HG03064 (cell line): Measurements from ENCODE around the gene B3GAT2.
A peak's percentile ranks its signal among the peaks of the same experiment; 100 is the strongest.
"Not testable (repeated sequence)": the region's sequence is repeated elsewhere in the genome, so short reads cannot be mapped to it uniquely, and the experiment has no call there.

Source experiments
- ATAC-seq: cut with Tn5 transposase; IDR thresholded peaks from one replicate; pipeline ENCODE4 v1.9.1; 2021; ENCODE audit warnings: low read depth; ENCODE audit not compliant: unreplicated experiment

Gene B3GAT2, protein sequence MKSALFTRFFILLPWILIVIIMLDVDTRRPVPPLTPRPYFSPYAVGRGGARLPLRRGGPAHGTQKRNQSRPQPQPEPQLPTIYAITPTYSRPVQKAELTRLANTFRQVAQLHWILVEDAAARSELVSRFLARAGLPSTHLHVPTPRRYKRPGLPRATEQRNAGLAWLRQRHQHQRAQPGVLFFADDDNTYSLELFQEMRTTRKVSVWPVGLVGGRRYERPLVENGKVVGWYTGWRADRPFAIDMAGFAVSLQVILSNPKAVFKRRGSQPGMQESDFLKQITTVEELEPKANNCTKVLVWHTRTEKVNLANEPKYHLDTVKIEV

DNA sequence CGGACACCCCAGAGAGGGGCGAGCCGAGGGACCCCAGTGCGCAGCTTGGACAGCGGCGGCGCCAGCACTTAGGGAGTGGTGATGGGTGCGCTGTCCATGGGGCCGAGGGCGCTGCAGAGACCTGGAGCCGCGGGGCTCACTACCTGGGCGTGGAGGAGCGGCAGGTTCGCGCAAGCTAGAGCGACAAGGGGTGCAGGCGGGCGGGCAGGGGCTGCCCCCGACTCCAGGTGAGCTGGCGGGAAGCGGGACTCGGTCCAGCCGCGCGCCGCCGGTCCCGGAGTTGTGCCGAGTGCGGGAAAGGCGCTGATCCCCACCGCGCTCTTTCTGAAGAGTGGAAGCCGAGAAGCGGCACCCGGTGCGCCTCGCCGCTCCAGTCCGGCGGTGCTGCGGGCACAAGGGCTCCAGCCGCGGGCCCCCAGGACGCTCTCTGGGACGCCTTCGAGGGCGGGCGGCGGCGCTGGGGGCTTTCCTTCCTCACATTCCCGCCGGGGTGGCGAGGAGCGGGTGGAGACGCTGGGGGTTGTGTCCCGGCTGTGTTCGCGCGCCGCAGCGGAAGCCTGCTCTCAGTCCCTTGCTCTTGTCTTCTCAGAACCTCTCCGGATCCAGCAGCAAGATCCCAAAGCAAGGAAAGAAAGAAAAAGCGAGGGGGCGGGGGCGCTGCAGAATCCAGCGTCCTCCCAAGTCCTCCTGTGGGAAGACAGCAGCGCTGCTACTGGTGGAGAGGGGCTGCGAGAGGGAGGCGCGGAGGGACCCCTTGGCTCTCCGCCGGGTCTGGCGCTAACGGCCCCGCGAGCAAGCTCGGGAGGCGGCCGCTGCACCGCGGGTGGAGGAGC is at the start of gene B3GAT2:
B3GAT2 (minus strand) TSS at position 610 of the 833 bp plus-strand sequence. CDS start 631 bp downstream, outside the sequence.
- ATAC-seq = no peak

DNA sequence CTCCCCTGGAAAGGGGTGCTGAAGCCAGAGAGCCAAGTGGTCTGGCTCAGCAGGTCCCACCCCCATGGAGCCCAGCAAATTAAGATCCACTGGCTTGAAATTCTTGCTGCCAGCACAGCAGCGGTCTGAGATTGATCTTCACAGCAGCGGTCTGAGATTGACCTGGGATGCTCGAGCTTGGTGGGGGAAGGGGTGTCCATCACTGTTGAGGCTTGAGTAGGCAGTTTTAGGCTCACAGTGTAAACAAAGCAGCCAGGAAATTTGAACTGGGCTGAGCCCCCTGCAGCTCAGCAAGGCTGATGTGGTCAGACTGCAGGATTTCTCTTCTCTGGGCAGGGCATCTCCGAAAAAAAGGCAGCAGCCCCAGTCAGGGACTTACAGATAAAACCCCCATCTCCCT is 41.3 kb upstream of the B3GAT2 start:
- ATAC-seq = no peak

DNA sequence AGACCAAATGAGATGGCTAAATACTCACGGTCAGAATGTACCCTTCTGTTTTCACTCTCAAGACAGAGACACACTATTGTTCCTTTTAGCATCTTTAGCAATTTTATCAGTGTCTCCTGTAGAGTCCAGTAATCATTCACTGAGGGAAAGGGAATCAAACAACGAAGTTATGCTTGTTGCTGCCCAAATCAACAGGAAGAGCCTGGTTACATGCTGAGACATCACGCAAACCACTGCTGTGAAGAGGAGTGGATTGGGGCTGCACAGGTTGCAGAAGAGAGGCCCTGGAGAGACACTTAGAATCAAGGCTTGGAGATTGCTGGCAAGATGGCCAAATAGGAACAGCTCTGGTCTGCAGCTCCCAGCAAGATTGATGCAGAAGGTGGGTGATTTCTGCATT is 40.5 kb upstream of the B3GAT2 start:
- ATAC-seq = no peak

DNA sequence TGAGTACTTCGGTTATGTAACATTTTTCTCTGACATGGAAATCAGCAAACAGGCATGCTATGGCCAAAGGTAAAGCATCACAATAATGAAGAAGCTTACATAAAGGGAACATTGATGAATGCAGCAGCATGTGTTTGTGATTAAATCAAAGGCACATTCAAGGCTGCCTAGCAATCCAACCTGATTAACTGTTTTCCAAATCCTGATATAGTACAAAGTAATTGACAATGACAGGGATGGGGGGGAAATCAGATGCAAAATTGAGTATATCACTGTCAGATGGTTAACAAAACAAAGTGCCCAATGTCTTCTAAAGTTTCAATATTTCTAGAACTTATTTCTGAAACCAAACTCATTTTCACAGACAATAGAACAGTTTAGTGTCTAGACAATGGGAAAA is 39.2 kb upstream of the B3GAT2 start:
- no peak for ATAC-seq

DNA sequence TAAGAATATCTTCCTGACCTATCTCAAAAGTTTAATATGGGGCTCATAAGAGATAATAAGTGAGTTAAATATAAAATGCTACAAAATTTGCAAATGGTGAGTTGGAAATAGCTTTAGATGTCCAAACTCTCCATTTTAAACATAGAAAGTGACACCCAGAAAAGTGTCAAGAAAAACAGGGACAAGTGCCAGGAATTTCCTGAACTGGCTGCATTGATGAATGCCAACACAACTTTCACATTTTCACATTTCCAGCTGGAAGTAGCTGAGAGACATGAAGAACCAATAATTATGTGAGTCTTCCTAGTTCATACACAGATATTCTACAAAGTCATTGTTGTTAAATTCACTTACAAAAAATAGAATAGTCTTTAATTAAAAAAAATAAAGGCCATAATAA is 38.6 kb upstream of the B3GAT2 start:
- ATAC-seq = no peak

DNA sequence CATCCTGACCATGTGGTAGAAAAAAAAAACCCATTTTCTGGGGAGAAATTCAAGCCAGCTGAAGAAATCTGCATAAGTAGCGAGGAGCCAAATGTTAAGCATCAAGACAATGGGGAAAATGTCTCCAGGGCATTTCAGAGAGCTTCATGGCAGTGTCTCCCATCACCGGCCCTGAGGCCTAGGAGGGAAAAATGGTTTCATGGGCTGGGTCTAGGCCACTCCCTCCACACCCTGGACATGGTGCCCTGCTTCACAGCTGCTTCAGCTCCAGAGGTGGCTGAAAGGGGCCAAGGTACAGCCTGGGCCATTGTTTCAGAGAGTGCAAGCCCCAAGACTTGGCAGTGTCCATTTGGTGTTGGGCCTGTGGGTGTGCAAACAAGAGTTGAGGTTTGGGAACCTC is 34.4 kb upstream of the B3GAT2 start:
- no peak for ATAC-seq

DNA sequence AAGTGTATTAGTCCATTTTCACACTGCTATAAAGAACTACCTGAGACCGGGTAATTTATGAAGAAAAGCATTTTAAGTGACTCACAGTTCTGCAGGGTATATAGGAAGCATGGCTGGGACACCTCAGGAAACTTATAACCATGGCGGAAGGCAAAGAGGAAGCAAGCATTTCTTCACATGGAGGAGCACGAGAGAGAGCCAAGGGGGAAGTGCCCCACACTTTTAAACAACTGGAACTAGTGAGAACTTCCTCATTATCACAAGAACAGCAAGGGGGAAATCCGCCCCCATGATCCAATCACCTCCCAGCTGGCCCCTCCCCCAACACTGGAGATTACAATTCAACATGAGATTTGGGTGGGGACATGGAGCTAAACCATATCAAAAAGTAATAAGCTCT is 28.3 kb upstream of the B3GAT2 start:
- ATAC-seq = no peak

DNA sequence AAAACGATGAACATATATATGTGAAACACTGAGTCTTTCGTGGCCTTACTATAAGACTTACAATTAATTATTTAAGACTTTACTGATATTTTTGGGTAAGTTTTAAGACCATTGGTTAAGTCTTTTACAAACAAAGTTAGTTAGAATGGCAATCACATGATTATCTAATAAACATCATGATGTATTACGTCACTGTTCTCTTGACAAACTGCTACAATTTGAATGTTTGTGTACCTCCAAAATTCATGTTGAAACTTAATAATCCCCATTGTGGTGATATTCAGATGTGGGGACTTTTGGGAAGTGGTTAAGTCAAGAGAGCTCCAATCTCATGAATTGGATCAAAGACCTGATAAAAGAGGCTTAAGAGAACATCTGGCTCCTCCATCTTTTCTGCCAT is 25.9 kb upstream of the B3GAT2 start:
- ATAC-seq = no peak

DNA sequence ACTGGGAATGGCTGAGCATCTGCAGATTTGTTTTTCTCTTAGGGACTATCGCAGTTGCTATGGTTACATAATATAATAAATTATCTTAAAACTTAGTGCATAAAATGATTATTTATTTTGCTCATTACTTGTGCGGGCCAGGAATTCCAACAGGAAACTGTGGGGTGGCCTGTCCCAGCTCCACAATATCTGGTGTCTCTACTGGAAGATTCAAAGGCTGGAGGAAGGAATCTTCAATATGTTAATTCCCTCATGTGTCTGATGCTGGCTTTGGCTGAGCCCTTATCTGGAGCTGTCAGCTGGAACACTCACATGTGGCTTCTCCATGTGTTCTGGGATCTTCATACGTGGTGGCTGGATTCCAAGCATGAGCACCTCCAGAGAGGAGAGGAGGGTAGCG is 23.9 kb upstream of the B3GAT2 start:
- ATAC-seq = no peak

DNA sequence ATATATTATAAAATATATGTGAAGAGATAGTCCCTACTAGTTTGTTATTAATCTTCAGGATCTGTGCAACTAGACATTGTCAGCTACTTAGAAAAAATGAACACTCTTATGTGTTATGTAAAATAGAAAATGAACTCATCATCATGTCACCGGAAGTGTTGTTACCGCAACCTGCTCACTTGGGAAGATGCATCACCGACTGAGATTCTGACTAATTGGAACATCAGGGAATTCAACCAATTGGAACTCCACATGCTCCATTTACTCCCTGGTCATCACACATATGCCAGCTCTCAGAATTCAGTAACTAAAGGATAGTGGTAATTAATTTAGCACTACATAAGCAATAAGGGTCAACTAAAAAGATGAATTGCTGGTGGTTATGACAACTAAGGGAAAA is 16.7 kb upstream of the B3GAT2 start:
- ATAC-seq = no peak

DNA sequence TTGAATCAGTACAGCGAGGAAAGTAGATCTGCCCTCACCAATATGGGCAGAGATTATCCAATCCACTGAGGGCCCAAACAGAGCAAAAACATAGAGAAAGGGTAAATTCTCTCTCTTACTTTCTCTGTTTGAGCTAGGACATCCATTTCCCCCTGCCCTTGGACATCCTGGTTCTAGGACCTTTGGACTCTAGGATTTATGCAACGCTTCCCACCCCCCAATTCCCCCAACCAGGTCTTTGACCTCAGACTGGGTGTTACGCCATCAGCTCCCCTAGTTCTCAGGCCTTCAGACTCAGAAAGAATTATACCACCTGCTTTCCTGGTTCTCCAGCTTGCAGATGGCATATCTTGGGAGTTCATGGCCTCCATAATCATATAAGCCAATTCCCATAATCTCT is 10.2 kb upstream of the B3GAT2 start:
- ATAC-seq = no peak

DNA sequence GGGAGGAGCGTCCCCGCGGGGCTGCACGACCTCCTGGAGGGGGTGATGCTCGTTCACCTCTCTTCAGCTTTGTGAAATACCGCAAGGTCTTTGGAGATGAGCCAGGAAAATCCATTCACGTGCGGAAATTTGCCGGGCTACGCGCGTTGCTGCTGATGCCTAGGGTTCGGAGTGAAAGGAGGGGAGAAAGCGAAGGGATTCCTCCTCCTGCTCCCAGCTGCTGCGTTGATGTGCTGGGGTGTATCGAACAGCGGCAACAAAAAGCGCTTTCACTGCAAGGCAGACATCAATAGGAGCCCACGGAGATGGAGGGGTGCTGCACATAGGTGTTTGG is 391 bp upstream of the B3GAT2 start:
- ATAC-seq = no peak

DNA sequence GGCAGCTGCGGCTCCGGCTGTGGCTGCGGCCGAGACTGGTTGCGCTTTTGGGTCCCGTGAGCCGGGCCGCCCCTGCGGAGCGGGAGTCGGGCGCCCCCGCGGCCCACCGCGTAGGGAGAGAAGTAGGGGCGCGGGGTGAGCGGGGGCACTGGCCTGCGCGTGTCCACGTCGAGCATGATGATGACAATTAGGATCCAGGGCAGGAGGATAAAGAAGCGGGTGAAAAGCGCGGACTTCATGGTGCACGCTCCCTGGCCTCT is 739 bp downstream of the B3GAT2 start:
- ATAC-seq = no peak

DNA sequence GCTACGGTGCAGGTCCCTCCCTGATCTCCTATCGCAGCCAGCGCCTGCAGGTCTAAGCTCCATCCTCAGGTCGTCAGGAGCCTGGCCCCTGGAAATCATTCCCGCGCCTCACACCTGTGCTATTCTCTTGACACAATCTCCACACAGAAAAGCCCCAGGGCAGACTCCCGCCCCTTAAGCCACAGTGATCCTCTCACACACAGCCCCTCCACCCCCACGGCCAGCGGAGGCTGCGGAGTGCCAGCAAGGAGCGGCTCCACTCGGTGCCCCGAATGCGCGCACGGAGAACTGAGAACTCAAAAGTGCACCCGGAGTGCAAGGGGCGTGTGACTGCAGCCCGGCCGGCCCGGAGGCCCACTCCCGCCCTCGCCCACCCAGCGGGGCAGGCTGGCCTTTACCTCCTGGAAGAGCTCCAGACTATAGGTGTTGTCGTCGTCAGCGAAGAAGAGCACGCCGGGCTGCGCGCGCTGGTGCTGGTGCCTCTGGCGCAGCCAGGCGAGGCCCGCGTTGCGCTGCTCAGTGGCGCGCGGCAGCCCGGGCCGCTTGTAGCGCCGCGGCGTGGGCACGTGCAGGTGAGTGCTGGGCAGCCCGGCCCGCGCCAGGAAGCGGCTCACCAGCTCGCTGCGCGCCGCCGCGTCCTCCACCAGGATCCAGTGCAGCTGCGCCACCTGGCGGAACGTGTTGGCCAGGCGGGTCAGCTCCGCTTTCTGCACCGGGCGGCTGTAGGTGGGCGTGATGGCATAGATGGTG is 1.2 kb downstream of the B3GAT2 start:
- peak; percentile 92 for ATAC-seq

DNA sequence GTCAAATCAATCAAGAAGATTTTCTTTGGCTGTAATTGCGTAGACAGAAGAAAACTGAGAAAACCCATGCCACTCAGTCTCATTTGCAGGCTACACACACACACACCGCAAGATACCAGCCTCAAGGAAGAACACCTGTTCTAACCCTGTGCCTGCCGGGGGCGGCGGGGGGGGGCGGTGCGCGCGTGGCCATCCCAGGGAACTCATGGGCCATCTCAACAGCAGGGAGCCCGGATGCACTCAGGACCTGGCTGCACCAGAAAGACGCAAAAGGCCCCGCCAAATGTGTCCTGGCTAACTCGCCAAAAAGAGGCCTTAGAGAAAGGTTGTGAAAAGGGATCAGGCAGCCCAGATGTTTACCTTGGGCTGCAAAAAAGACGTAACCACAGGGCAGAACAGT is 2.1 kb downstream of the B3GAT2 start:
- ATAC-seq = no peak

DNA sequence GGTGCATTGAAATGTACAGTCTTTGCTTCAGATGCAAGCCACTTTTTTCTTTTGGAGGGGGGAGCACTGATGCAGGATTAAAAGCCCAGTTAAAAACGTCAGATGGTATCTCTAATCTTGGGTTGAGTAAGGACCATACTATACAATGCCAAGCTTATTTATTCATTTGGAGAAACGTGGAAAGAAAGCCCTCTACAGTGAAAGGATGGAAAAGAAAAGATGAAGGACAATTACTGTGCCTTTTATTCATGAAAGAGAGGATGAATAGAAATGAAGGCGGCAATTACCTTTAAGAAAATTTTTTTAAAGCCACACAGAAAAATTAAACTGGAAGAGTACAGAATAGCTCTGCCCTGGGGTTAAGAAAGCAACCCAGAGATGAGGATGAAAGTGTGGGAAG is 2.7 kb downstream of the B3GAT2 start:
- no peak for ATAC-seq

DNA sequence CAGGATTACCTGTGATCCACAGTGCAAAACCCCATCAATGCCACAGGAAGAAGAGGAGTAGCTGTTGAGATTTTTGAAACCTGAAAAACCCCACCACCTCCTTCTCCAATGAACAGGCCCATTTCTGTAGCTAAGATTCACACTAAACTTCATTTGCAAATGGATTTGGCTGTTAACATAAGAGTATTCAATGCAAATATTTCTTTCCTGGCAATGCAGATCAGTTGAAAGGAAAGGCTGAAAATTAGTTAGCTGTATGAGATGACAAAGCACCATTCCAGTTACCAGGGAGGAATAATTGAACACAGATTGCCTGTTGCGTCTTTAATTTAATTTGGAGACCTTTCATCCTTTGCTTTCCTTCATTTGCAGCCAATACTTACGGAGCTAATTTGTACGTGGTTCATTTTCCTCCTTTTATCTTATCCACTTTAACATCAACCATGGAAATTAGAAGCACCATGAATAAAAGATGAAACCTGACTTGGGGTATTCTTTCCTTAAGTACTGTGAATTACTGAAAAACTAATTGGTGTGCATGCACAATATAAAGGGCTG is 4.2 kb downstream of the B3GAT2 start:
- ATAC-seq = no peak

DNA sequence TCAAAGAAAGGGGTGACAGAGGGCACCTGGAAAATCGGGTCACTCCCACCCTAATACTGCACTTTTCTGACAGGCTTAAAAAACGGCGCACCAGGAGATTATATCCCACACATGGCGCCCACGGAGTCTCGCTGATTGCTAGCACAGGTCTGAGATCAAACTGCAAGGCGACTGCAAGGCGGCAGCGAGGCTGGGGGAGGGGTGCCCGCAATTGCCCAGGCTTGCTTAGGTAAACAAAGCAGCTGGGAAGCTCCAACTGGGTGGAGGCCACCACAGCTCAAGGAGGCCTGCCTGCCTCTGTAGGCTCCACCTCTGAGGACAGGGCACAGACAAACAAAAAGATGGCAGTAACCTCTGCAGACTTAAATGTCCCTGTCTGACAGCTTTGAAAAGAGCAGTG is 12.5 kb downstream of the B3GAT2 start:
- ATAC-seq = not testable (repeated sequence)

DNA sequence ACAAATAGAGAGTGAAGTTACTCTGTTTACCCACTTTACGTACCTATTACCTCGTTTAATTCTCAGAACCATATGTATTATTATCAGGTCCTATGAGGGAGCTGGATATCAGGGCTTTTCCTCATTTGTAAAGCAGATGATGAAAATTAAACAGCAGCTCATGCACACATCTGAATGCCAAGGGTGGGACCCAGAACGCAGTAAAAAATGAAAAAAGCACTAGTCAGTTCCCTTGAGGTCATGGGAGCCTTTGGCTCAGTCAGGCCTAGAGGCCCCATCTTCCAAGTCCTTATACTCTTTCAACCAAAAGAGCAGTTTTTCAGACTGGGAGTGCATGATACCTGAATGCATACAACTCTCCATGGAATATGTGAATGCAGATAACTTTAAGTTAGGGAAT is 23.0 kb downstream of the B3GAT2 start:
- no peak for ATAC-seq

DNA sequence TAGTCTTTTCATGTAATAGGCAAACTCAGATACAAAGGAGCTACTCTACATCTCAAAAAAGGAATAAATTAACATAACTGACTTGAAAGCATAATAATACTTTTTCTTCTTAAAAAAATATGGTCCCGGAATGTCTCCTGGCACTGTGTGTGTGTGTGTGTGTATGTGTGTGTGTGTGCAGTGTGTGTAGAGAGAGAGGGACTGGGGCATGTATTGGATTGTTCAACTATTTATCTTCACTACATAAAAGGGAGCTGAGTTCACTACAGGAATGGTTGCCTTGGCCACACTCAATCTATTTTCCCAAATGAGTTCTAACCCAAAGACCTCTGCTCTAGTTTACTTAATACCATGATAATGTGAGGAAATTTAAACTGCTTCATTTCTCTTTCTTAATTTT is 51.1 kb downstream of the B3GAT2 start:
- no peak for ATAC-seq

DNA sequence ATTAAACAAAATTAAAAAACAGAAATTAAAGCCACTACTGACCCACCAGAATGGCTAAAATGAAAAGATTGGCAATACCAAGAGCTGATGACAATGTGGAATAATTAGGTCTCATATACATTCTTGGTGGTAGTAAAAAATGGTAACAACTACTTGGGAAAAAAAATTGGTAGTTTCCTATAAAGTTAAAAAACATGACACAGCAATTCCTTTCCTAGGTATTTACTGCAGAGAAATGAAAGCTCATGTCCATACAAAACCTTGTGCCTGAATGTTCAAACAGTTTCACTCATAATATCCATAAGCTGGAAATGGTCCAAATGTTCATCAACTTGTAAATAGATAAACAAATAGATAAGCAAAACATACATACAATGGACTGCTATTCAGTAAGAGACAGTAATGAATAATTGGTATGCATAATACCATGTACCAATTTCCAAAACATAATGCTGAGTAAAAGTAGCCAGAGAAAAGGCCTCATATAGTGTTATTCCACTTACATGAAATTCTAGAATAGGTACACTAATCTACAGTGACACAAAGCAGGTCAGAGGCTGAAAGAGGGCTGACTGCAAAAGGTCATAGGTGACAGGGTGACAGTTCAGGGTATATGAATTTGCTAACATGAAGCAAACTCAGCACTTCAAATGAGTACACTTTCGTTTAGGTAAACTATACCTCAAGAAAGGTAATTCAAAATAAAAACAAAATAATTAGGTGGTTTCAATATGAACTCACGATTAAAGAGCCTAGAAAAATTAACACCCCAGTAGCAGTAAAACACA is 53.0 kb downstream of the B3GAT2 start:
- no peak for ATAC-seq
